Neuronal stem cell (in vitro differentiated cells): ENCODE data around the gene SNRNP48.

Source experiments
- DNase-seq: peaks from one replicate; pipeline ENCODE4 v3.0.0-alpha.2; 2013; ENCODE audit warnings: low spot score
- H2AFZ ChIP-seq: one replicate; pipeline ENCODE4 v1.6.1; 2013; ENCODE audit warnings: mild to moderate bottlenecking, low read length, inconsistent platforms
- H2AK5ac ChIP-seq: 2 replicates; pipeline ENCODE4 v1.6.1; 2013; ENCODE audit warnings: low read depth, mild to moderate bottlenecking, inconsistent platforms, low read length, moderate library complexity, mixed read lengths
- H2BK120ac ChIP-seq: 2 replicates; pipeline ENCODE4 v1.6.1; 2013; ENCODE audit warnings: low read depth, mild to moderate bottlenecking, inconsistent platforms, low read length, moderate library complexity, mixed read lengths
- H2BK12ac ChIP-seq: one replicate; pipeline ENCODE4 v1.6.1; 2013; ENCODE audit warnings: low read length, inconsistent platforms
- H2BK15ac ChIP-seq: 2 replicates; pipeline ENCODE4 v1.6.1; 2013; ENCODE audit warnings: mild to moderate bottlenecking, low read length, inconsistent platforms, mixed read lengths
- H2BK5ac ChIP-seq: one replicate; pipeline ENCODE4 v1.6.1; 2013; ENCODE audit warnings: inconsistent platforms, mild to moderate bottlenecking, low read length, moderate library complexity
- H3K14ac ChIP-seq: one replicate; pipeline ENCODE4 v1.6.1; 2013; ENCODE audit warnings: low read length, inconsistent platforms
- H3K18ac ChIP-seq: 2 replicates; pipeline ENCODE4 v1.6.1; 2013; ENCODE audit warnings: low read length, inconsistent platforms
- H3K23ac ChIP-seq: 2 replicates; pipeline ENCODE4 v1.6.1; 2013; ENCODE audit warnings: low read depth, mild to moderate bottlenecking, mixed read lengths, low read length, inconsistent platforms; ENCODE audit not compliant: poor library complexity
- H3K27ac ChIP-seq: replicated peaks from 3 replicates; pipeline ENCODE4 v1.5.1; 2013; ENCODE audit warnings: low read length, inconsistent platforms
- H3K27me3 ChIP-seq, 3 experiments: 2 replicates each; pipeline ENCODE4 v1.6.1; 2013; ENCODE audit warnings: low read length in 3 of 3, mild to moderate bottlenecking in 2 of 3, inconsistent platforms in 1 of 3, low read depth in 1 of 3, mixed read lengths in 1 of 3, moderate library complexity in 1 of 3; ENCODE audit not compliant: control insufficient read depth in 3 of 3, insufficient read depth in 3 of 3
- H3K36me3 ChIP-seq, 2 donors: replicated peaks in 1 of 2; 2 replicates each; pipeline ENCODE4 v1.6.1; 2013; ENCODE audit warnings: low read length in 2 of 2; ENCODE audit not compliant: control insufficient read depth in 2 of 2, insufficient read depth in 2 of 2
- H3K4ac ChIP-seq: 2 replicates; pipeline ENCODE4 v1.6.1; 2013; ENCODE audit warnings: inconsistent platforms, mild to moderate bottlenecking, low read length, moderate library complexity
- H3K4me1 ChIP-seq, 2 donors: 1 replicate in 1 of 2; 2 replicates in 1 of 2; pipeline ENCODE4 v1.6.1; 2013; ENCODE audit warnings: low read length in 2 of 2, low read depth in 1 of 2; ENCODE audit not compliant: control insufficient read depth in 2 of 2, insufficient read depth in 1 of 2
- H3K4me2 ChIP-seq: one replicate; pipeline ENCODE4 v1.6.1; 2013; ENCODE audit warnings: mild to moderate bottlenecking, low read length, inconsistent platforms; ENCODE audit not compliant: insufficient read depth, poor library complexity, severe bottlenecking
- H3K4me3 ChIP-seq, 2 donors: 2 replicates each; pipeline ENCODE4 v1.5.1; 2013; ENCODE audit warnings: low read length in 2 of 2, mild to moderate bottlenecking in 2 of 2, inconsistent platforms in 1 of 2, moderate library complexity in 1 of 2
- H3K79me1 ChIP-seq: one replicate; pipeline ENCODE4 v1.6.1; 2013; ENCODE audit warnings: low read depth, mild to moderate bottlenecking, inconsistent platforms, low read length, moderate library complexity
- H3K9ac ChIP-seq: one replicate; pipeline ENCODE4 v1.6.1; 2013; ENCODE audit warnings: mild to moderate bottlenecking, low read depth, low read length, inconsistent platforms; ENCODE audit not compliant: poor library complexity
- H3K9me3 ChIP-seq, 2 donors: replicated peaks in 1 of 2; 2 replicates each; pipeline versions ENCODE3 to v1.6.1; 2013; ENCODE audit warnings: low read length in 2 of 2, mild to moderate bottlenecking in 2 of 2, inconsistent platforms in 1 of 2, low read depth in 1 of 2, mixed read lengths in 1 of 2, moderate library complexity in 1 of 2; ENCODE audit not compliant: control insufficient read depth in 2 of 2, insufficient read depth in 1 of 2
- H4K8ac ChIP-seq: one replicate; pipeline ENCODE4 v1.6.1; 2013; ENCODE audit warnings: low read depth, mild to moderate bottlenecking, inconsistent platforms, low read length, moderate library complexity
- H4K91ac ChIP-seq: one replicate; pipeline ENCODE4 v1.6.1; 2013; ENCODE audit warnings: low read length, low read depth, mild to moderate bottlenecking, inconsistent platforms; ENCODE audit not compliant: poor library complexity
- WGBS, 2 donors: extraction: QIAGEN DNeasy Blood & Tissue Kit; methylation state at CpG; one replicate each; pipeline ENCODE4 v1.1.7; 2013; ENCODE audit warnings: missing lambda C conversion rate in 2 of 2, mixed read lengths in 1 of 2; ENCODE audit not compliant: insufficient read length in 2 of 2, insufficient replicate concordance in 1 of 2; ENCODE audit errors: extremely low coverage in 2 of 2; 5-methylcytosine and 5-hydroxymethylcytosine counted together

The SNRNP48 gene

DNA sequence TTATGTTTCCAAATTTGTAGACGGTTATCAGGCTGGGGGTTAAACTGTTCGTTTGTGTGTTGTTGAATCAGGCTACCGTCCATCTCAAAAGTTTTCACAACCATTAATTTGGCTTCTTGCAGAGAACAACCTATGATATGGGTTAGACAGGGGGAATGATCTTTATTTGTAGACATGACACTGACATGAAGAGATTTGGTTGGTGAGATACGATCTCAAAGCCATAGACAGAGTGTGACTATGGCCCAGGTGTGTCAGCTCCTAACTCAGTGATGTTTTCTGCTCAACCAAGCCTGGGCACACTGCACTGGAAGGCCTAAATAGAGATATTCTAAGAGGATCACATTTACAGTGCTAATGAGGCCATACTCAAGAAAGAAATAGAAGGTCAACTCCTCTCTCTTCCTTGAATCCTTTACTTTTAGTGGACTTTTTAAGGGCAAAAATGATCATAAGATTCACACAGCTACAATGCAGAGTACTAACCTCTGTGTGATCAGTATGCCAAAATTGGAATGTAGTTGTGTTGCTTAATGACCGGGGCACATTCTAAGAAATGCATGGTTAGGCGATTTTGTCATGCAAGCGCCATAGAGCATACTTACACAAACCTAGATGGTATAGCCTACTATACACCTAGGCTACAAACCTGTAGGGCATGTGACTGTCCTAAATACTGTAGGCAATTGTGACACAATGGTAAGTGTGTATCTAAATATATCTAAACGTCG lies 17.6 kb upstream of the SNRNP48 start:
- no peak overlapping the region for H3K4me3 ChIP-seq
- peaks cover 0 to 41% of the 10 kb centered on the region in 2 donors for H3K36me3 ChIP-seq
- no peak overlapping the region for H4K91ac ChIP-seq
- no peaks in the 10 kb centered on the region for H3K4me1 ChIP-seq
- H4K8ac ChIP-seq = no peak overlapping the region
- no peak for DNase-seq
- H2BK12ac ChIP-seq = no peak overlapping the region
- no CpG with 5 or more reads among the region's 9 CpGs for WGBS, 2 donors
- no peaks in the 10 kb centered on the region for H3K9me3 ChIP-seq
- no peak overlapping the region for H3K4ac ChIP-seq
- no peak overlapping the region for H3K9ac ChIP-seq
- H2BK15ac ChIP-seq = no peak overlapping the region
- no peak overlapping the region for H2AFZ ChIP-seq
- H3K4me2 ChIP-seq = no peak overlapping the region
- H3K79me1 ChIP-seq = no peaks in the 10 kb centered on the region
- H3K27me3 ChIP-seq = peaks cover 0 to 62% (median 0%) of the 10 kb centered on the region in 3 experiments
- H3K18ac ChIP-seq = no peak overlapping the region
- H3K14ac ChIP-seq = no peak overlapping the region
- H3K23ac ChIP-seq = no peak overlapping the region
- no peak overlapping the region for H2AK5ac ChIP-seq
- no peak overlapping the region for H3K27ac ChIP-seq
- no peak overlapping the region for H2BK5ac ChIP-seq
- H2BK120ac ChIP-seq = no peak overlapping the region

DNA sequence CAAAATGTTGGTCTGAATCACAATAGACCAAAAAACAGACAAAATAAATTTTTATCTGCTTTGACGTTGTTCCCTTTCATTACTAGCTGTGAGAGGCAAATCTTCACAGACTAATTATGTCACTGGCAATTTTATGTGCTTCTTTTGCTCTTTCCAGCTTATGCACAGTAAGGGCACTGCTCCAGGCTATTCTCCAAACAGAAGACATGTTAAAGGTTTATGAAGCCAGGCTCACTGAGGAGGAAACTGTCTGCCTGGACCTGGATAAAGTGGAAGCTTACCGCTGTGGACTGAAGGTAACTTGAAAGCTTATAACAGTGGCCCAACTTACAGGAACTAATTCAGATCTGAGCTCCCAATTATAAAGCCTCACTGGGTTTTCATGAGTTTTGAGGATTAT lies 15.5 kb upstream of the SNRNP48 start:
- no peak overlapping the region for H4K91ac ChIP-seq
- peaks cover 0 to 27% of the 10 kb centered on the region in 2 donors for H3K36me3 ChIP-seq
- H3K27ac ChIP-seq = no peak overlapping the region

GRCh38 chr6:7578516-7578915 lies 11.5 kb upstream of the SNRNP48 start:
- H2AFZ ChIP-seq = no peak overlapping the region
- no peak overlapping the region for H2BK15ac ChIP-seq
- H3K14ac ChIP-seq = no peak overlapping the region
- no peak overlapping the region for H2BK12ac ChIP-seq
- no peak overlapping the region for H3K4ac ChIP-seq
- no peaks in the 10 kb centered on the region for H3K79me1 ChIP-seq
- H3K27me3 ChIP-seq = peaks cover 0 to 67% (median 0%) of the 10 kb centered on the region in 3 experiments
- no peak overlapping the region for H3K4me2 ChIP-seq
- H2AK5ac ChIP-seq = no peak overlapping the region
- no peak overlapping the region for H3K23ac ChIP-seq
- DNase-seq = no peak
- H3K18ac ChIP-seq = no peak overlapping the region
- no peak overlapping the region for H3K9ac ChIP-seq
- no peak overlapping the region for H2BK5ac ChIP-seq
- H3K27ac ChIP-seq = no peak overlapping the region
- no peak overlapping the region for H2BK120ac ChIP-seq
- H4K91ac ChIP-seq = no peak overlapping the region
- no peak overlapping the region for H3K4me3 ChIP-seq
- no peaks in the 10 kb centered on the region for H3K4me1 ChIP-seq
- H4K8ac ChIP-seq = no peak overlapping the region
- no CpG with 5 or more reads among the region's 2 CpGs for WGBS, 2 donors
- no peaks in the 10 kb centered on the region for H3K9me3 ChIP-seq
- H3K36me3 ChIP-seq = peaks cover 0 to 30% of the 10 kb centered on the region in 2 donors

More for the DNA sequence above, 15.5 kb upstream of the SNRNP48 start:
- H3K4ac ChIP-seq = no peak overlapping the region
- no peak overlapping the region for H3K4me2 ChIP-seq
- H3K14ac ChIP-seq = no peak overlapping the region
- no peak overlapping the region for H4K8ac ChIP-seq
- peaks cover 0 to 68% (median 0%) of the 10 kb centered on the region in 3 experiments for H3K27me3 ChIP-seq
- no peak overlapping the region for H3K4me3 ChIP-seq
- H2AK5ac ChIP-seq = no peak overlapping the region
- no peak overlapping the region for H2BK12ac ChIP-seq
- H3K23ac ChIP-seq = no peak overlapping the region
- no peaks in the 10 kb centered on the region for H3K9me3 ChIP-seq
- H3K9ac ChIP-seq = no peak overlapping the region
- no peak for DNase-seq
- WGBS, 2 donors = no CpG with 5 or more reads among the region's 2 CpGs
- H2BK120ac ChIP-seq = no peak overlapping the region
- no peak overlapping the region for H3K18ac ChIP-seq
- no peaks in the 10 kb centered on the region for H3K79me1 ChIP-seq
- H3K4me1 ChIP-seq = no peaks in the 10 kb centered on the region
- H2AFZ ChIP-seq = no peak overlapping the region
- H2BK15ac ChIP-seq = no peak overlapping the region
- no peak overlapping the region for H2BK5ac ChIP-seq

- peaks cover 0 to 63% (median 0%) of the 10 kb centered on the region in 3 experiments for H3K27me3 ChIP-seq
- no peak overlapping the region for H3K4me2 ChIP-seq
- no peak overlapping the region for H3K23ac ChIP-seq
- H2BK5ac ChIP-seq = no peak overlapping the region
- no peak overlapping the region for H3K4me3 ChIP-seq
- H3K9me3 ChIP-seq = no peaks in the 10 kb centered on the region
- no peak overlapping the region for H4K91ac ChIP-seq
- H4K8ac ChIP-seq = no peak overlapping the region
- WGBS, 2 donors = no CpG with 5 or more reads among the region's 2 CpGs
- H2BK120ac ChIP-seq = no peak overlapping the region
- no peak overlapping the region for H3K18ac ChIP-seq
- DNase-seq = no peak
- H2BK15ac ChIP-seq = no peak overlapping the region
- H3K4me1 ChIP-seq = no peaks in the 10 kb centered on the region
- no peak overlapping the region for H2AK5ac ChIP-seq
- H2AFZ ChIP-seq = no peak overlapping the region
- H3K9ac ChIP-seq = no peak overlapping the region
- no peaks in the 10 kb centered on the region for H3K79me1 ChIP-seq
- H3K14ac ChIP-seq = no peak overlapping the region
- peaks cover 0 to 33% of the 10 kb centered on the region in 2 donors for H3K36me3 ChIP-seq
- no peak overlapping the region for H3K4ac ChIP-seq
- no peak overlapping the region for H2BK12ac ChIP-seq
- H3K27ac ChIP-seq = no peak overlapping the region
Observed at GRCh38 chr6:7578931-7579330, 11.1 kb upstream of the SNRNP48 start.
